Endothelial cell of umbilical vein (primary cell): Measurements from ENCODE around the gene CCDC69. TPM values are rescaled to one million over a fixed set of nuclear protein-coding genes. Genes with fewer than 3 reads are reported as not detected.

ENCODE experiments used
- BruUV-seq: library from RNA; stranded (reverse); fragments of 400-500 nt; replicated peaks from 2 replicates; lab custom pipeline; 2021; lab: Mats Ljungman, UMichigan
- CTCF ChIA-PET: fragments of 300-600, 350-600 bp; sonication (Branson Sonifier 250); formaldehyde crosslinking; loops from one replicate; lab custom pipeline; 2021; ENCODE audit warnings: antibody characterized with exemption, inconsistent platforms; lab: Charles Lee
- POLR2A ChIA-PET: fragments of 300-600, 350-600 bp; sonication (Branson Sonifier 250); formaldehyde crosslinking; loops from one replicate; lab custom pipeline; 2021; ENCODE audit warnings: antibody characterized with exemption, inconsistent platforms; lab: Charles Lee
- DNase-seq: peaks from one replicate; pipeline ENCODE4 v3.0.0-alpha.2; 2011; ENCODE audit warnings: low read depth, low spot score
- FAIRE-seq: peaks from 2 replicates; lab custom pipeline; 2011; peaks lifted over from hg19 to GRCh38; lab: Jason Lieb, UNC
- H2AFZ ChIP-seq: 2 replicates; pipeline ENCODE4 v1.6.0; 2012; ENCODE audit warnings: low read depth, low read length, control low read depth, inconsistent platforms
- H3K27ac ChIP-seq: 2 replicates; pipeline ENCODE4 v1.5.1; 2011; ENCODE audit warnings: low read depth, mild to moderate bottlenecking, control low read depth, low read length, moderate library complexity; ENCODE audit not compliant: insufficient read depth
- H3K27me3 ChIP-seq, 2 experiments: 2 replicates each; pipeline versions ENCODE4 v1.6.0 to v1.6.1; 2011; ENCODE audit warnings: low read length in 2 of 2, mixed read lengths in 1 of 2; ENCODE audit not compliant: control insufficient read depth in 2 of 2, insufficient read depth in 2 of 2
- H3K36me3 ChIP-seq, 2 experiments: 2 replicates in 1 of 2; 3 replicates in 1 of 2; pipeline ENCODE4 v1.5.1; 2011; ENCODE audit warnings: low read length in 2 of 2, mild to moderate bottlenecking in 1 of 2, moderate library complexity in 1 of 2; ENCODE audit not compliant: control insufficient read depth in 2 of 2, insufficient read depth in 2 of 2; ENCODE audit errors: extremely low read depth in 1 of 2
- H3K4me1 ChIP-seq: 3 replicates; pipeline ENCODE4 v1.5.1; 2011; ENCODE audit warnings: mild to moderate bottlenecking, low read length; ENCODE audit not compliant: control insufficient read depth, insufficient read depth; ENCODE audit errors: extremely low read depth
- H3K4me2 ChIP-seq: 2 replicates; pipeline ENCODE4 v1.6.1; 2011; ENCODE audit warnings: low read length, control low read depth, mixed read lengths; ENCODE audit not compliant: insufficient read depth
- H3K4me3 ChIP-seq, 3 experiments: fragments of 200-600 bp in 1 of 3; sonication (generic), shearing (Covaris generic) in 1 of 3; replicated peaks in 1 of 3; 2 replicates each; pipeline ENCODE4 v1.5.1; 2011 to 2016; ENCODE audit warnings: control low read depth in 3 of 3, low read length in 3 of 3, mild to moderate bottlenecking in 2 of 3, inconsistent platforms in 1 of 3, low read depth in 1 of 3, moderate library complexity in 1 of 3; ENCODE audit not compliant: insufficient read depth in 1 of 3
- H3K79me2 ChIP-seq: 2 replicates; pipeline ENCODE4 v1.6.0; 2012; ENCODE audit warnings: low read length, inconsistent platforms; ENCODE audit not compliant: control insufficient read depth, insufficient read depth
- H3K9ac ChIP-seq: replicated peaks from 2 replicates; pipeline ENCODE3; 2011; ENCODE audit warnings: low read length, control low read depth; ENCODE audit not compliant: insufficient read depth; ENCODE audit errors: extremely low read depth
- H3K9me1 ChIP-seq: replicated peaks from 3 replicates; pipeline ENCODE4 v1.6.0; 2011; ENCODE audit warnings: mild to moderate bottlenecking, low read length; ENCODE audit not compliant: control insufficient read depth, insufficient read depth; ENCODE audit errors: extremely low read depth
- H3K9me3 ChIP-seq: replicated peaks from 2 replicates; pipeline ENCODE4 v1.5.1; 2012; ENCODE audit warnings: low read length, inconsistent platforms; ENCODE audit not compliant: control insufficient read depth, insufficient read depth
- H4K20me1 ChIP-seq: replicated peaks from 2 replicates; pipeline ENCODE3; 2011; ENCODE audit warnings: mild to moderate bottlenecking, low read length; ENCODE audit not compliant: control insufficient read depth, insufficient read depth; ENCODE audit errors: extremely low read depth
- EZH2 ChIP-seq: IDR thresholded peaks from 2 replicates; pipeline ENCODE4 v1.6.1; 2012; ENCODE audit warnings: borderline replicate concordance, low read depth, mild to moderate bottlenecking, moderate library complexity, low read length, inconsistent platforms; ENCODE audit not compliant: severe bottlenecking
- FOS ChIP-seq: IDR thresholded peaks from 2 replicates; pipeline ENCODE4 v1.6.1; 2011; ENCODE audit warnings: mild to moderate bottlenecking, low read length, moderate library complexity, borderline replicate concordance; ENCODE audit not compliant: insufficient read depth
- GATA2 ChIP-seq: IDR thresholded peaks from 2 replicates; pipeline ENCODE4 v1.7.0; 2011; ENCODE audit warnings: low read depth, mild to moderate bottlenecking, moderate library complexity, mixed read lengths, low read length; ENCODE audit not compliant: insufficient read length, insufficient read depth
- JUN ChIP-seq: IDR thresholded peaks from 2 replicates; pipeline ENCODE4 v1.6.1; 2011; ENCODE audit warnings: borderline replicate concordance, low read depth; ENCODE audit not compliant: insufficient read length, insufficient read depth
- MYC ChIP-seq: IDR thresholded peaks from one replicate; pipeline ENCODE4 v1.6.1; 2011; ENCODE audit warnings: mild to moderate bottlenecking, low read depth, low read length
- POLR2A ChIP-seq: IDR thresholded peaks from 2 replicates; pipeline ENCODE4 v1.6.1; 2012; ENCODE audit warnings: low read depth, mild to moderate bottlenecking, control low read depth, low read length
- POLR2AphosphoS5 ChIP-seq: IDR thresholded peaks from 2 replicates; pipeline ENCODE4 v1.6.1; 2012; ENCODE audit warnings: low read depth, mild to moderate bottlenecking, control low read depth, low read length, moderate library complexity; ENCODE audit not compliant: insufficient read depth
- dilution Hi-C: fragments of 300-500 bp; cut with MboI; formaldehyde crosslinking; loops from one replicate; pipeline ENCODE4 v1.15.0; 2019; ENCODE audit warnings: low sequenced_read_pairs; ENCODE audit not compliant: extremely low pct_ligation_motif_present
- intact Hi-C: fragments of 100-400 bp; cut with micrococcal nuclease; formaldehyde crosslinking; loops from one replicate; pipeline ENCODE4 v1.10.0; 2022
- polyA plus RNA-seq, 4 experiments: library from polyadenylated mRNA; depleted of rRNA in 3 of 4; stranded (reverse) in 3 of 4; unstranded in 1 of 4; fragments of >200 nt; gene quantifications; 2 replicates each; pipeline versions ENCODE4 v1.2.1 to v1.2.3, GENCODE V29; 2011 to 2012; ENCODE audit warnings: missing spikeins in 1 of 4
- total RNA-seq: library from RNA; stranded (reverse); gene quantifications from 2 replicates; pipeline ENCODE4 v1.2.3, GENCODE V29; 2021
- TF ChIP-seq, protein P1 (sequence below), 2 donors: IDR thresholded peaks; 1 replicate in 1 of 2; 2 replicates in 1 of 2; pipeline ENCODE4 v1.5.1; 2011; ENCODE audit warnings: low read length in 2 of 2, mild to moderate bottlenecking in 2 of 2, moderate library complexity in 2 of 2, control low read depth in 1 of 2, inconsistent platforms in 1 of 2, low read depth in 1 of 2; ENCODE audit not compliant: insufficient read depth in 1 of 2; ENCODE audit errors: extremely low read depth in 1 of 2
- TF ChIP-seq, protein P2 (sequence below): IDR thresholded peaks from 2 replicates; pipeline ENCODE4 v1.6.1; 2011; ENCODE audit not compliant: insufficient read depth, insufficient read length

CCDC69 gene
- total and polyA plus RNA-seq, 2 donors (not counting 3 experiments of a cell fraction or from before 2014, with no cell fraction given) = 4.1 to 4.5 TPM

DNA sequence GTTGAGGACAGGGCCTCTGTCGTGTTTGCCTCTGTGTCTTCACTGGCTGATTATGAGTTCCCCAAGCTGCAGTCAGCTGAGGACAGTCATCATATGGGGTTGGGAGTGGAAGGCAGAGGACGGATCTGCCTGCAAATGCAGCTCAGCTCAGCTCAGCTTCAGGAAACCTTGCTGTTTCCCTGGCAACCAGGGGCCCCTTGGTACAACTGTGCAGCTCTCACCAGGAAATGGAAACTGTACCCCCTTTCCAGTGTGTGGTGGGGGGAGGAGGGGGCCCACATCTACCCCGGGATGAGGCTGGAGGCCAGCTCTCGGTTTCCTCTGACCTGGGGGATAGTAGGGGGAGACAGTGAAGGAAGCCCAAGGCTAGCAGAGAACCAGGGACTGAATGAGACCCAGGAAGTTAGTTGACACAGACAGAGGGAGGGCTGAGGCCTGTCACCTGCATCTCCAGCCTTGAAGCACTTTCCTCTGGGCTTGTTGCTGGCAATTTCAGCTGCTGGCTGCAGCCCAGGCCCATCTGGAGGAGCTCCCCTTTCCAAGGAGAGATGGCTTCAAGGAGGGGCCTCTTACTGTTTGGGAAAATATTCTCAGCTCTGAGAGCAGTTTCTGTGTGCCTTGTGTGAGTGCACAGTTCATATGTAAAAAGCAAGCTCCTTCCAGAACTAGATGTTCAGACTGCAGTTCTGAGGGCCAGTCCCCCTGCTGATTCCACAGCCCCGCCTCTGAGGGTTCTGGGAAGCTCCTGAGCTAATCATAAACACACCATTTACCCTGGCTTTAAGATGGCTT, 73.2 kb downstream of the CCDC69 start:
- BruUV-seq = no TSS peak
- peak; percentile 38 for DNase-seq
- Histone ChIP-seq H4K20me1 (peaks cover 8% of the 10 kb centered on the region), H3K27me3 (no peaks in the 10 kb centered on the region), H3K4me1 (peaks cover 27% of the 10 kb centered on the region), H3K9me1 (no peaks in the 10 kb centered on the region), H3K4me2 (no peak overlapping the region), H3K9me3 (no peaks in the 10 kb centered on the region), H3K79me2 (peaks cover 64% of the 10 kb centered on the region), H3K27ac (no peak overlapping the region), H3K4me3 (no peak overlapping the region), H3K9ac (no peak overlapping the region), H3K36me3 (peaks cover 10 to 11% of the 10 kb centered on the region in 2 experiments), H2AFZ (no peak overlapping the region)
- intact Hi-C loops = no loop called here
- dilution Hi-C loops = no loop called here
- ChIA-PET POLR2A (no interaction called here), CTCF (interaction anchor here (0.8 to 4.4 kb wide), 11 partner anchors 11 to 502 kb away, joined by 3 to 32 read pairs (median 4); no protein-coding TSS in a partner anchor)
- TF ChIP-seq JUN (no peak), POLR2AphosphoS5 (no peak), GATA2 (no peak), EZH2 (no peak), FOS (no peak), POLR2A (no peak), MYC (no peak)
- TF ChIP-seq, protein P1, sequence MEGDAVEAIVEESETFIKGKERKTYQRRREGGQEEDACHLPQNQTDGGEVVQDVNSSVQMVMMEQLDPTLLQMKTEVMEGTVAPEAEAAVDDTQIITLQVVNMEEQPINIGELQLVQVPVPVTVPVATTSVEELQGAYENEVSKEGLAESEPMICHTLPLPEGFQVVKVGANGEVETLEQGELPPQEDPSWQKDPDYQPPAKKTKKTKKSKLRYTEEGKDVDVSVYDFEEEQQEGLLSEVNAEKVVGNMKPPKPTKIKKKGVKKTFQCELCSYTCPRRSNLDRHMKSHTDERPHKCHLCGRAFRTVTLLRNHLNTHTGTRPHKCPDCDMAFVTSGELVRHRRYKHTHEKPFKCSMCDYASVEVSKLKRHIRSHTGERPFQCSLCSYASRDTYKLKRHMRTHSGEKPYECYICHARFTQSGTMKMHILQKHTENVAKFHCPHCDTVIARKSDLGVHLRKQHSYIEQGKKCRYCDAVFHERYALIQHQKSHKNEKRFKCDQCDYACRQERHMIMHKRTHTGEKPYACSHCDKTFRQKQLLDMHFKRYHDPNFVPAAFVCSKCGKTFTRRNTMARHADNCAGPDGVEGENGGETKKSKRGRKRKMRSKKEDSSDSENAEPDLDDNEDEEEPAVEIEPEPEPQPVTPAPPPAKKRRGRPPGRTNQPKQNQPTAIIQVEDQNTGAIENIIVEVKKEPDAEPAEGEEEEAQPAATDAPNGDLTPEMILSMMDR (IDR thresholded peaks at IDR 0.05; ENCODE audit: extremely low read depth in 1 of 2, insufficient read depth in 1 of 2, low read depth in 1 of 2, low read length in 2 of 2) = no peak
- TF ChIP-seq, protein P2, sequence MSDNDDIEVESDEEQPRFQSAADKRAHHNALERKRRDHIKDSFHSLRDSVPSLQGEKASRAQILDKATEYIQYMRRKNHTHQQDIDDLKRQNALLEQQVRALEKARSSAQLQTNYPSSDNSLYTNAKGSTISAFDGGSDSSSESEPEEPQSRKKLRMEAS = no peak
- FAIRE-seq = peak; percentile 59
